HG03571 (cell line): ENCODE measurements around the gene KCNK5.

Experiments
- ATAC-seq: cut with Tn5 transposase; IDR thresholded peaks from one replicate; pipeline ENCODE4 v1.9.1; 2021; ENCODE audit not compliant: unreplicated experiment

The KCNK5 gene

DNA sequence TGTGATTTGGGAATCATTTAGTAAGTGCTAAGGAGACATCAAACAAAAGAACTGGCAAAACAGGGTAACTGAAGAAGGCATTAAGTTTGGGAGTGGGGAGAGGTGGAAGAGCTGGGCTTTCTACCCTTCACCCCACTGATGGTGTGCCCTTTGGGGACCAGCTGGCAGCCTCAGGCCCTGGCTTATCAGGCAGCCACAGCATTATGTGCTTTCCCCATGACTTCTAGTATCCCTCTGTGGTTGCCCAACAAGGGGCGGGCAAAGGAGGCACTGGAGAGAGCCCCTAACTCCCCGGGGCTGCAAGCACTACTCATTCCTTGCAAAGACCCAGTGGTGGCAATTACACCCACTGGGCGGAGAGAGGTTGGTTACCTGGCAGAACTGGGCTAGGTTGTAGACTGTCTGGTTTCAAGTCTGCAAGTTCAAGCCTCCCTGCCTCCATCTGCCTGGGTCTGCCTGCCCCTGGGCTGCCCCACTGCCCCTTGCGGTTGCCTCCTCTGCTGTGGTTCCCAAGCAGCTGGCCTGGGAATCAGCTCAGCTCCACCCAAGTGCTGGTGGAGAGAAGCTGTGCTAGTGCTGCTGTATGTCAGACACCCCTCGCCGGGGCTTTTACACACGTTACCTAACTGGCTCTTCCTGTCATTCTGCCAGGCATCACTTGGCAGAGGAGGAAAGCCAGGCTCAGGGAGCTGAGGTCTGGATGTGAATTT lies 29.9 kb downstream of the KCNK5 start:
- ATAC-seq = no peak

DNA sequence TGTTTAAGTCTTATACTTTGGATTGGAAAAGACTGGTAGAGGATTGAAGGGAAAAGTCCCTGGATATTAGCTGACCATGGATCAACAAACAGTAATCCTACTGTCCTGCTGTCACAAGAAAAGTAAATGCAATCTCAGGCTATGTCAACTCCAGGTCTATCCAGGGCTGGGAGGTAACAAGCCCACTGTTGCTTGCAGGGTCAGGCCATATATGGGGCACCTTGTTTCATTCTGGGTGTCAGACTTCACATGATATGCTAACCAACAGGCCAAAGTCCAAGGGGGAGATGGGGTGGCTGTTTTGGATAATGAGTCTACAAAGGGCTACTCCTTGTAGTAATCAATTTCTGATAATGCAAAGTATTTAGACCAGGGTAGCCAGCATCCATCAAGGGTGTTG lies 30.7 kb downstream of the KCNK5 start:
- ATAC-seq = no peak

- ATAC-seq = no peak
Observed at GRCh38 chr6:39197922-39198500, 31.3 kb downstream of the KCNK5 start.

DNA sequence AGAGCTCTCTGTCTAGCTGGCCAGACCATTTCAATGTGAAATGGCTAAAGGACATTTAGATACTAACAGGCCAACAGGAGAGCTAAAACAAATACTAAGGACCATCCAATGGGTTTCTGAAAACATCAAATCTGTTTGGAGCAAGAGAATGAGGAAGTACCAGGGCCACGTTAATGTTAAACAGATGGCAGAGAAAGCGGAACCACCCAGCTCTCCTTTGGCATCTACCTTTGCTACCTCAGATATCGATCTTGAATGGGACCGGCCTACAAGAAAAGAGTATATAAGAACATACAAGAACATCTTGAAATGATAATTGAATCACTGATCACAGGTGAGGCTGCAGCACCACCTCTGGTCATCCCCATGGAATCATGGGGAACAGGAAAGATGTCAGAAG lies 31.8 kb downstream of the KCNK5 start:
- ATAC-seq = no peak

DNA sequence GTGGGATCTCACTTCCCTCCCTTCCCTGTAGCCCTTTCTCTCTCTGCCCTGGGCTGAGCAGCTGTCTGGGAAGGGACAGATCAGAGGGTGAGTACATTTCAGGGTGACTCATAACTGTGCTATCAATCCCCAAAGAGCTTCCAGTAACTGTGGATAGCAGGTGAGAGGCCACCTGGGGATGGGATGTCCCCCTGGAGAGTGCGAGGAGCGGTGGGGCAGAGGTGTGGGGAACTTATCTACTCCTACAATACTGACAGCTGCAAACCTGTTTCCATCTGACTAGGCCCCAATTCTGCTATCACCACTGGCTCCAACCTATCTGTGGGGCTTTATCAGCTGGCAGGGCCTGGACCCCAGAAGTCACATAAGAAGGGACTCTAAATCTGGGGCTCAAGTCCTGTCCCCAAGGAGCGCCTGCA lies 32.6 kb downstream of the KCNK5 start:
- ATAC-seq = no peak

- no peak for ATAC-seq
Observed at GRCh38 chr6:39195792-39196385, 33.4 kb downstream of the KCNK5 start.

DNA sequence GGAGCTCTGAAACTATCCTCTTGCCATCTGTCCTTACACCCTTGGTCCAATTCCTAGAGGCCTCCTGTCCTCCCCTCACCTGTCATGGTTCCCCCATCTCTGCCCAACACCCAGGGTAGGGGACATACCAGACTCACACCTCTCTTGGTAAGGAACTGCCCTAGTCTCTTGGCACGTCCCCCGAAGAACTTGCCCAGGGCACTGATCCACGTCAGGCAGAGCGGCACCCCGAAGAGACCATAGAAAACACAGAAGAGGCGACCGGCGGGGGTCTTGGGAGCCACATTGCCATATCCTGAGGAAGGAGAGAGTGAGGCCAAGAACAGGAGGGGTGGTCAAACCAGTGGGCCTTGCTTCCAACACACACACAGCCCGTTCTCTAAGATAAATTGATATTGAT lies 34.8 kb downstream of the KCNK5 start:
- no peak for ATAC-seq

GRCh38 chr6:39193201-39193791 lies 36.0 kb downstream of the KCNK5 start:
- ATAC-seq = no peak

DNA sequence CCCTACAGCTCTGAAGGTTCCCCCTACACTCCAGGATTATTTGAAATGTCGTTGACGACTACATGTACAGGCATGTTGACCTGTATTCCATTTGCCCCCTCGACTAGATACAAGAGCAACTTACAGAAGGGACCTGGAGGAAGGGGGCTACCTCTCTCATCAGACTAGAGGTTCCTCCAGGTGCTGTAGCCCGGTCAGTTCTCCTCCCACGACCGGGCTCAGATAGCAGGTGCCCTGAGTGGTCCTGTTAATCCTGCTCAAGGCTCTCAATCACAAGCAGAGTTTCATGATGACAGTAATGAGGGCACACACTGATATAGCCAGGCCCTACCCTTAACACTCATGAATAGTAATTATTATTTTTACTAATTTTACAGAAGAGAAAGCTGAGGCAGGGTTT lies 36.5 kb downstream of the KCNK5 start:
- no peak for ATAC-seq

DNA sequence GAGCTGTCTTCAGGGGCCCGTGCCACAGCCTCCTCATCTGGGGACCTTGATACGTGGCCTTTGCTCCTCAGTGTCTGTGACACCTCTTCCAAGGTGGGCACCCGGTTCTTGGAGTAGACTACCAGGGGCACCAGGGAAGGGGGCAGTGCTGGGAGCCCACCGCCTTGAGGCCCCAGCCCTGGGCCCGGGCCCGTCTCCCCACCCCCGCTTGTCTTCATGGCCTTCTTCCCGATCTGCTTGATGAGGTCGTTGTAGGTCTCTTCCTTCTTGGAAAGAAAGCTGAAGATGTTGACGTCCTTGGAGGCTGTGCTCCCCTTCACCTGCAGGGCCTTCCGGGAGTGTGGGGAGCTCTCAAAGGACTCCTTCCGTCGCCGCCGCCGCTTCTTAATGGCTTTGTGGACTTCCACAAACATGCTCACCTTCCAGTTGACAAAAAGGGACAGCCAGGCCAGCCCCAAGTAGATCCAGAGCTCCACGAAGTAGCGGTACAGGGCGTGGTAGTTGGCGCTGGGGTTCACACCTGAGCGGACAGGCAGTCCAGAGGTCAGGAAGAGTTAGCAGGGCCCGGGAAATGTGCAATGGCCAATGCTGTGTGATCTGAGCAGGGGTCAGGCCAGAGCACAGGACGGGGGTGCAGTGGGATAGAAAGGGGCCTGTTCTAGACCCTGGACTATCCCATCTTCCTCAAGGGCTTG lies 37.9 kb downstream of the KCNK5 start:
- no peak for ATAC-seq

DNA sequence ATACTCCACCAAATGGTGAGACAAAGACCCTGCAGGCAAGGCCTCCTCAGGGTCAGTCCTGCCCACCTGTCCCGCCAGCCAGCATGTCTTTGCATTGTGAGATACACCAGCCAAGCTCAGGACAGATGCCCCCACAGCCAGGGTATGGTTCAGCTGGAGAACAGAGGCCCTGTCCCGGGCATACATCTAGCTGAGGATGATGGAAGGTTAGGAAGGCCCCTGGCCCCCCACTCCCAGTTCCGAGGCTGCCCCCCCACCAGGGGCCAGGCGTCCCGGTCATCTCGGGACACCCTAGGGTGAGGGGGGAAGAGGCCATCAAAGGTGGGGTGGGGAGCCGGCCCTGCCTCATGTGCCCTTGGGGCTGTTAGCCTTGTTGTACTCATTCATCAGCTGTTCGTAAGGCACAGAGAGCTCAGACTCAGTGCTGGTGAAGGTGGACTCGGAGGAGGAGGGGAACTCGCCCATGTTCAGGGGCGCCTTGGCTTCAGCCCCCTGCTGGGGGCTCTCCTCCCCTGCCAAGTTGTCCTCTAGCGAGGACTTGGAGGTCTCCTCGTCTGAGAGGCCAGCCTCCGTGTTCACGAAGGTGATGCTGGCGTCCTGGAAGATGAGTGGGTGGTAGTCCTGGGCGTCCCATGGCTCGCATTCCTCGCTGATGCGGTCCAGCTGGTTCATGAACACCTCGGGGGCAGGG lies 38.6 kb downstream of the KCNK5 start:
- ATAC-seq = no peak

GRCh38 chr6:39189915-39190544 lies 39.2 kb downstream of the KCNK5 start:
- ATAC-seq = no peak

DNA sequence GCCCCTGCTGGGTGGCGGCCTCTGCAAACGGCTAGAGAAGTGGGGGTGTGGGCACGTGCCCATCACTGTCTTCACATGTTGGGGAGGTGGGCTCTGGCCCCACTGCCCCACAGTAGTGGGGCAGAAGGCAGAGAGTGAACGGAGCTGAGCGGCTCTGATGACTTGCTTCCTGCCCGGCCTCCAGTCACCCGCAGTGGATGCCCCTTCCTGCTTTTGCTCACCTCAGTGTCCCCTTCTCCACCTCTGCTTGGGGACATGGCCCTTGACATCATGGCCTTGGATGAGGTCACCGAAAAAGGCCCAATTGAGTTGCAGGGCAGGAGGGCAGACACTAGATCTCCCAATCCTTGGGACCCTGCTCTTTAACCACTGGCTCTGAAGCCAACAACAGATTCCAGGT lies 40.1 kb downstream of the KCNK5 start:
- no peak for ATAC-seq

DNA sequence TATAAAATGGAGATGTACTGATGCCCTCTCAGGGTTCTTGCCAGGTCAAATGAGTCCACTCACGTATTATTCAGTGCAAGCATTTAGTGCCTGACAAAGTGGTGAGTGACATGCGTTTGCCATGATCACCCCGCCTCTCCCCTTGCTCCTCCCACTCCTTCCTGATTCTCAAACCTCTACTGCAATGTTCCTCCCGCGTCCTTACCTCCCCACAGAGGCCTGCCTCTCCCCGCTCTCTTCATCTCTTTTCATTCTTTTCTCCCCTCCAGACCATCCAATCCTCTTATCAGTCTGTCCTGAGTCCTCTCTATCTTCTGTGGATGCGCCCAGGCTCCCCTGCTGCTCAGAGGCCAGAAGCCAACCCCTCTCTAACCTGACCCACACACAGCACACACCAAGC lies 40.7 kb downstream of the KCNK5 start:
- ATAC-seq = no peak

DNA sequence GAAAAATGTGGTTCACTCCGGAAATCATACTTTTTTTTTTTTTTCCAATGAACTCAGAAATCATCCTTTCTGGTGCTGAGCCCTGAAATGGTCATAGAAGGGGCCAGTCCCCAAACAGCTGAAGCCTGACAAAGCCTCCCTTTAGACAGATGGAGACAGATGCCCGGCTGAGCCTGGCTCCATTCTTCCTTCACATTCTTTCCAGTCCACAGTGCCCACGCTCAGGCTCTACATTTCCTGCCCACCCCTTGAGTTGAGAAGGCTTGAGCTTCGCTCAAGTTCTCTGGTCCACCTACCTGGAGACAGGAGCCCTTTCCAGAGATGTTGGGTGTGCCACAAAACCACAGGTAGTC lies 41.2 kb downstream of the KCNK5 start:
- ATAC-seq = no peak

GRCh38 chr6:39184906-39185580 lies 44.2 kb downstream of the KCNK5 start:
- ATAC-seq = no peak

GRCh38 chr6:39182604-39183003 lies 46.7 kb downstream of the KCNK5 start:
- no peak for ATAC-seq

DNA sequence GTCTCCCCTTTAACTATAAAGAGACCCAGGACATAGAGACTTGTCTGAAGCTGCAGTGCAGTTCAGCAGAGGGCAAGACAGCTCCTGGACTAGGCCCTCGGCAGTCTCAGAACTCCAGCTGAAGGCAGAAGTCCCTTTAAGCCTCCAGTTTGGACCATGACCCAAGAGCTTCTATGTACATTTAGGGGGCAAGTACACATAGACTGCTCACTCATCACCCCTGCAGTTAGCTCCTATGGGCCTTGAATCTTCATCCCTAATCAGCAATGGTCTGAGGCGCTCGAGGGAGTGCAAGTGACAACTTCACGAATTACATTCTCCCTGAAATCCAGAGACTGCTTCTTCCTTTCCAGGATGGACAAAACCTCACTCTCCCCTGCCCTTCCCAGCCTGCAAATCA lies 47.4 kb downstream of the KCNK5 start:
- ATAC-seq = no peak

DNA sequence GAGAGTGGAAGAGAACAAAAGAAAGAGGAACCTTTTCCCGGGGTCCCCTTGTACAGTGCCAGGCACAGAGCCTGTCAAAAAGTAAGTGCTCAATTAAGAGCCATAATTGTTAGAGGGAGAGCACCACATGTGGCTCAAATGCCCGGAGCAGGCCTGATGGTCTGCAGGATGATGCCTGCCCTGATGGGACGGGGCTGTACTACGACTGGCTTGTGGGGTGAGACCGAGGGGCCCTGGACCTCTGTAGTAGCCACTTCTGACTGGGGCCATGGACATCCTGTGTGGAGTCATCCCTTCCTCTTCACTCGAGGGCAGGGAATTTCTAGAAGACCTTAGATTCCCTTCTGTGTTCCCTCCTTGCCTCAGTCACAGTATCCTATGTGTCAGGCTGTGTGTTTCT lies 47.9 kb downstream of the KCNK5 start:
- ATAC-seq = no peak

DNA sequence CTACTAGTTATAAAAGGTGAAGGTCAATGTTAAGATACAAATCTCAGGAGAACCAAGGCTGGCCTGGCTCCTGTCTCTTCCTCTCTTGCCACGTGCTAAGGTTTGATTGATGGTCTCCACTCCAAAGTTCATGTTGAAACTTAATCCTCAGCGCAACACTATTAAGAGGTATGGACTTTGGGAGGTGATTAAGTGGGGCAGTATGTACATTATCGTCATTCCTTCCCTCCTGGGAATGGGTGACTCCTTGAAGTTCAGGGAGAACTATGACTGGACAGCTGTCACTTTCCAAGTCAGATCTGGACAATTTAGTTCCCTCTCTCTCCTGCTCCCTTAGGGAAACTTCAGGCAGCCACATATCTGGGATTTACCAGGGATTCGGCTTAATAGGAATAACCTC lies 50.5 kb downstream of the KCNK5 start:
- ATAC-seq = no peak
